Fibroblast of pulmonary artery (primary cell): ENCODE measurements around the gene WWOX.

Experiments
- DNase-seq: peaks from one replicate; pipeline ENCODE4 v3.0.0-alpha.2; 2010; ENCODE audit warnings: low read depth
- H3K4me3 ChIP-seq: replicated peaks from 2 replicates; pipeline ENCODE4 v1.5.1; 2011; ENCODE audit warnings: low read depth, mild to moderate bottlenecking, control low read depth, low read length, moderate library complexity
- TF ChIP-seq, protein P1 (sequence below): IDR thresholded peaks from 2 replicates; pipeline ENCODE4 v1.5.1; 2011; ENCODE audit warnings: mild to moderate bottlenecking, control low read depth, low read length, inconsistent platforms; ENCODE audit errors: missing control alignments

Gene WWOX

DNA sequence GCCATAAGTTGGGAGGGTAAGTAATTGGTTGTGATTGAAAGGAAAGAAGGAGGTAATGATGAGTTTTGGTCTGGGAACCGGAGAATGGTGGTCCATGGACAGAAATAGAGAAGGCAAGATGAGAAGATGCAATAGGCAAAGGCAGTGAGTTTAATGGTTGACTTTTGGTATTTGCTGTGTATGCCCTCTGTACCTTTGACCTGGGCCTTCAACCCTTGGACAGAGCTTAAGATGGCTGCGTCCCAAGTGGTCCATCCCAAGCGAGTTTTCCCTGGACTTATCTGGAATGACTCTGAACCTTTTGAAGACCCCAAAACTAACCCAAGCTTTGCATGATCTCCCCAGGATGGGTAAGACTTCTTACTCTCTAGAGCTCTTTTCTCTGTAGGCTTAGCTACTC, 836.6 kb downstream of the WWOX start:
- no peak overlapping the region for H3K4me3 ChIP-seq
- no peak for DNase-seq
- TF ChIP-seq, protein P1, sequence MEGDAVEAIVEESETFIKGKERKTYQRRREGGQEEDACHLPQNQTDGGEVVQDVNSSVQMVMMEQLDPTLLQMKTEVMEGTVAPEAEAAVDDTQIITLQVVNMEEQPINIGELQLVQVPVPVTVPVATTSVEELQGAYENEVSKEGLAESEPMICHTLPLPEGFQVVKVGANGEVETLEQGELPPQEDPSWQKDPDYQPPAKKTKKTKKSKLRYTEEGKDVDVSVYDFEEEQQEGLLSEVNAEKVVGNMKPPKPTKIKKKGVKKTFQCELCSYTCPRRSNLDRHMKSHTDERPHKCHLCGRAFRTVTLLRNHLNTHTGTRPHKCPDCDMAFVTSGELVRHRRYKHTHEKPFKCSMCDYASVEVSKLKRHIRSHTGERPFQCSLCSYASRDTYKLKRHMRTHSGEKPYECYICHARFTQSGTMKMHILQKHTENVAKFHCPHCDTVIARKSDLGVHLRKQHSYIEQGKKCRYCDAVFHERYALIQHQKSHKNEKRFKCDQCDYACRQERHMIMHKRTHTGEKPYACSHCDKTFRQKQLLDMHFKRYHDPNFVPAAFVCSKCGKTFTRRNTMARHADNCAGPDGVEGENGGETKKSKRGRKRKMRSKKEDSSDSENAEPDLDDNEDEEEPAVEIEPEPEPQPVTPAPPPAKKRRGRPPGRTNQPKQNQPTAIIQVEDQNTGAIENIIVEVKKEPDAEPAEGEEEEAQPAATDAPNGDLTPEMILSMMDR = no peak

DNA sequence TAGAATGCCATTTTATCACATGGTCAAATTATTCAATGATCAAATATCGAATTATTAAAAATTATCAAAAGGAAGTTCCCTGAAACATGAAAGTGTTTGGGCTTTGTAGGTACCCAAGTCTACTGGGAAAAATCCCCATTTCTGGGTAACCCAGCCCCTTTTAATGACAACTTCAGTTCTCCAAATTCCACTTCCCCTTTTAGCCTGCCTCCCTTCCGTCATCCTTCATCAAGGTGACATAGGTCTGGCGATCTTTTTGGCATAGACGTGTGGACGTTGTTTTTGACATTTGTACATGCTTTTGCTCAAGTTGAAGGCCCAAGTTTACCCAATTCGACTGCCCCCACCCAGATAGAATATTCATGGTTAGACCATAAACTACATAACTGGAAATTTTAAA, 840.1 kb downstream of the WWOX start:
- DNase-seq = no peak
- no peak overlapping the region for H3K4me3 ChIP-seq
- TF ChIP-seq, protein P1 = no peak

DNA sequence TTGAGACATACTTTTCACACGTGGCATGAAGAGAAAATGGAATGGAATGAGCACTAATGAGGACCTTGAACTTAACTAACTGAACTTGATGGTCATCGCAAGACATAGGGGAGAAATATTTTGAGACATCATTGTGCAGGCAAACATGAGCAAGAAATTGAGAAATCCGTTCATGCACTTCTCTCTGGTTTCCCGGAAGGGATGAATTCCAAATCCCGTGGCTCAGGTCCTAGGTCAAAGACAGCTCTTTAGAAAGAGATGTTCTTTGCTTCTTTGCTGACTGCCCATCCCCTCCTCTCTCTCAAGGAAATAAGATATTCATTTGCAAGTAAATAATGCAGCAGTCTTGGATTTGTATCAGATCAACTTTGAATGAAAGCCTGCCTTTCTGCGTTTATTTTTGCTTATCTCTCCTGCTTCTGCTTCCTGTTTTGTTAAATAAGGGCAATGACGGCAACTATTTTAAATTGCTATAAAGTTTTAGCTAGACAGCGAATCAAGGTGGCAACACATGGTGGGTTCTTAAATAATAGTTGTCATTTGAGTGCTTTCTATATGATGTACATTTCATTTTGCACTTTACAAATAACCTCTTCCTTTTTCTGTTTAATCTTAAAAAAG, 843.3 kb downstream of the WWOX start:
- DNase-seq = no peak
- TF ChIP-seq, protein P1 = no peak
- H3K4me3 ChIP-seq = no peak overlapping the region

DNA sequence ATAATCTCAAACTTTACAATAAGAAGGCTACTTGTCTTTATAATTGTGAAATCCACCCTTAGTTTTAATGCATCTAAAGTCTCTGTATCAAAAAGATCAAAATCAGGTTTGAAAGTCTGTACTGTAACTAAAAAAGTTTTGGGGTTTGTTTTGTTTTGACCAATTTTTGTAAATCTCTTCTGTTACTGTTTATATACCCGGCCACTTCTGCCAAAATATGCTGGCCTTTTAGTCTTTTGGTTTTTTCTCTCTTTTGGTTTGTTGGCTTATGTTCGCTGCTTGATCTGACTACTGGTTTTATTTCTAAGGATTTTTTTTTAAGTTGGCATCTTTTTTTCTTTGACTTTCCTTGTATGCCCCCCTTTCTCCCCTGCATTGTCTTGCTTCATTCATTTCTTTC, 845.9 kb downstream of the WWOX start:
- no peak for DNase-seq
- H3K4me3 ChIP-seq = no peak overlapping the region
- TF ChIP-seq, protein P1 = no peak

DNA sequence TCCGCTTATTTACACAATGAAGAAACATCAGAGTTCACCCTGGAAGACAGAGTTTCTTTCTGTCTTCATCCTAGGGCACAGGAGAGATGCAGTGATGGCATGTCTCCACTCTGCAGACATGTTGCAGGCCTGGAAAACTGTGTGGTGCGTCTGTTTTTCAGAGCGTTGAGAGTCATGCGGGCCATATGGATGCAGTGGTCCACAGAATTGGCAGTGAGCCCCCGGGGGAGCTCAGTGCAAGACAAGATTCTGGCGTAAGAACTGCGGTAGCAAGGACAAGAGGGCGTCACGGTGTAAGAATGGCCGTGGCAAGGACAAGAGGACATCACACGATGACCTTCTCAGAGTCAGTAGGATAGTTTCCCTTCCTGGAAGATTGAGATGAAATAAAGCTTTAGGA, 847.1 kb downstream of the WWOX start:
- no peak for DNase-seq
- no peak overlapping the region for H3K4me3 ChIP-seq
- TF ChIP-seq, protein P1 = no peak

DNA sequence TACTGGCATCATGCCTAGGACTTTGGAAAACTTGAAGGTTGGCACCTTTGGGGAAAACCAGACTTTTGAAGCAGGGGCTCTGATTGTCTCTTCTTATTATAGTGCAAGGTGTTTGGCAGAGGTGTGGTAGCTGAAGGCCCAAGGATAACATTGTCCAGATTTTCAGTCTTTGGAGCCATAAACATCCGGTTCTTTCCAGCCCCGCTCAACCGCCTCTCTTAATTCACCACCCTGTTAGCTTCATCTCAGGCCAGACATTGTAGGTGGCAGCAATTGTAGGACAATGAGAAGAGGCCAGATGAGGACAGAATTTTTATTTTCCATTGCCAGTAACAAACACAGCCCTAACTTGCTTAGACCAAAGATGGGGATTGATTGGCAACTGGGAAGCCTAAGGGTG, 851.3 kb downstream of the WWOX start:
- TF ChIP-seq, protein P1 = no peak
- H3K4me3 ChIP-seq = no peak overlapping the region
- DNase-seq = no peak

DNA sequence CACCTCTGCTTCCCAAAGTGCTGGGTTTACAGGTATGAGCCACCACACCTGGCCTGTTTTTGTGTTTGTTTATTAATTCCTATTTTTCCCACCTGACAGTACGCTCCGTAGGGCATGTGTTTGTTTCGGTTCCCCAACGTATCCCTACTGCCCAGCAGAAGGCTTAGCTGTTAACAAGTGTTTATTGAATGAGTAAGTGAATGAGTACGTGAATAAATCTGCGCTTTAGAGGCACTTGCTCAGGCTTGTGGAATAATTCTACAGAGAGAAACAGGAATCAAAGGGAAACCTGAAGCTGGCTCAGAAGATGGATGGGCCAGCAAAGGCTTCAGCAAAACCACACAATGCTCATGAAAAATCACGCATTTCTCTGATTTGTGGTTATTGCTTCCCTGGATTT, 853.2 kb downstream of the WWOX start:
- DNase-seq = no peak
- TF ChIP-seq, protein P1 = no peak

More for the DNA sequence above, 853.2 kb downstream of the WWOX start:
- H3K4me3 ChIP-seq = no peak overlapping the region
